Loucy (cell line): Measurements from ENCODE around the gene DTL.

Experiments
- CTCF ChIP-seq: fragments of 200-600 bp; sonication (generic); conservative IDR thresholded peaks from 2 replicates; pipeline ENCODE4 v1.5.1; 2014; ENCODE audit warnings: mild to moderate bottlenecking, antibody characterized with exemption, low read length
- EZH2phosphoT487 ChIP-seq: fragments of 200-600 bp; IDR thresholded peaks from 2 replicates; pipeline ENCODE4 v1.6.1; 2018; ENCODE audit warnings: antibody characterized with exemption, mild to moderate bottlenecking, moderate library complexity, borderline replicate concordance

GRCh38 chr1:212024469-212025149 lies 10.9 kb upstream of the DTL start:
- no peak for TF ChIP-seq EZH2phosphoT487
- no peak for TF ChIP-seq CTCF
